Ishikawa (cell line): Measurements from ENCODE around the gene CASP2.

Experiments
- CEBPB ChIP-seq: IDR thresholded peaks from 2 replicates; pipeline ENCODE4 v1.6.1; 2012
- CREB1 ChIP-seq: IDR thresholded peaks from 2 replicates; pipeline ENCODE4 v1.6.1; 2012; ENCODE audit warnings: low read depth
- EGR1 ChIP-seq: IDR thresholded peaks from 2 replicates; pipeline ENCODE4 v1.6.1; 2012
- EP300 ChIP-seq: IDR thresholded peaks from 2 replicates; pipeline ENCODE4 v1.6.1; 2012; ENCODE audit warnings: borderline replicate concordance
- FOXM1 ChIP-seq: IDR thresholded peaks from 2 replicates; pipeline ENCODE4 v1.6.1; 2012; ENCODE audit warnings: low read depth, borderline replicate concordance
- MAX ChIP-seq: IDR thresholded peaks from 2 replicates; pipeline ENCODE4 v1.6.1; 2012
- NFIC ChIP-seq: IDR thresholded peaks from 2 replicates; pipeline ENCODE4 v1.6.1; 2012
- RAD21 ChIP-seq: IDR thresholded peaks from 2 replicates; pipeline ENCODE4 v1.6.1; 2012; ENCODE audit warnings: low read depth
- TAF1 ChIP-seq: IDR thresholded peaks from 2 replicates; pipeline ENCODE4 v1.6.1; 2012; ENCODE audit warnings: low read depth, mild to moderate bottlenecking
- TCF12 ChIP-seq: IDR thresholded peaks from 2 replicates; pipeline ENCODE4 v1.6.1; 2012; ENCODE audit warnings: low read depth
- TEAD4 ChIP-seq: IDR thresholded peaks from 2 replicates; pipeline ENCODE4 v1.6.1; 2012
- YY1 ChIP-seq: IDR thresholded peaks from 2 replicates; pipeline ENCODE4 v1.6.1; 2012; ENCODE audit warnings: low read depth
- ZBTB7A ChIP-seq: IDR thresholded peaks from 2 replicates; pipeline ENCODE4 v1.6.1; 2012; ENCODE audit warnings: low read depth
- TF ChIP-seq, protein P1 (sequence below): IDR thresholded peaks from 2 replicates; pipeline ENCODE4 v1.6.1; 2012; ENCODE audit warnings: low read depth, mild to moderate bottlenecking
- TF ChIP-seq, protein P2 (sequence below): IDR thresholded peaks from 2 replicates; pipeline ENCODE4 v1.6.1; 2012

Gene CASP2

DNA sequence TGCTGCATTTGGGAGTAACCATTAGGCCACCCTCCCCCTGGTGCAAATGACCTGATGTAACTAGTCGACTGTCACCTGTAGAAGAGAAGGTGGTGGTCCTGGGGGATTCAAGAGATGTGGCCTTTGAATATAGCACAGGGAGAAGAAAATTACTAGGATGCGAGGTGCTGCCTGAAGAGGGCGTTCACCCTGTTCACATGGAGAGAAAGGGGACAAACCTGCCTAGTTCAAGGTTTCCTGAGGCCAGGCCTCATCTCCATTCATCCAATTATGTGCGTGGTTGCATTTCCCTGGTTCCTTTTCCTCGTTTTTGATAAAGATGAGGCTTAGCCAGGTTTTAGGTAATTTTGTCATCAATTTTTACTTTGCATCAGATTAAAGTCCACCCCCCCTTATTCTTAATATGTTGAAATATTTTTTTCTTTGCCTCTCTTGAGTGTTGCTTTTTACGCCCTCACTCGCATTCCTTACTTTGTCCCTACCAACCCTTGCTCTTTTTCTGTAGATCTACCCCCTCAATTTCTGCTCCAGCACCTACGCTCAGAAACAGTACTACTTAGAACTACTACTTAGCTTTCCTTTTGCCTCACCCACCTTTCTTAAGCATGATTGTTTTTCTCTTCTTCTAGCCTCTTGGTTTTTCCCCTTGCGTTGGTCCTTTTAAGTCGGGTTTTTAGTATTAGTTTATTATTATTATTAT is 41.5 kb downstream of the CASP2 start:
- TF ChIP-seq TEAD4 = no peak
- TF ChIP-seq RAD21 = 0 out of 2 replicates have a peak, but pooled peaks have one; percentile 2

DNA sequence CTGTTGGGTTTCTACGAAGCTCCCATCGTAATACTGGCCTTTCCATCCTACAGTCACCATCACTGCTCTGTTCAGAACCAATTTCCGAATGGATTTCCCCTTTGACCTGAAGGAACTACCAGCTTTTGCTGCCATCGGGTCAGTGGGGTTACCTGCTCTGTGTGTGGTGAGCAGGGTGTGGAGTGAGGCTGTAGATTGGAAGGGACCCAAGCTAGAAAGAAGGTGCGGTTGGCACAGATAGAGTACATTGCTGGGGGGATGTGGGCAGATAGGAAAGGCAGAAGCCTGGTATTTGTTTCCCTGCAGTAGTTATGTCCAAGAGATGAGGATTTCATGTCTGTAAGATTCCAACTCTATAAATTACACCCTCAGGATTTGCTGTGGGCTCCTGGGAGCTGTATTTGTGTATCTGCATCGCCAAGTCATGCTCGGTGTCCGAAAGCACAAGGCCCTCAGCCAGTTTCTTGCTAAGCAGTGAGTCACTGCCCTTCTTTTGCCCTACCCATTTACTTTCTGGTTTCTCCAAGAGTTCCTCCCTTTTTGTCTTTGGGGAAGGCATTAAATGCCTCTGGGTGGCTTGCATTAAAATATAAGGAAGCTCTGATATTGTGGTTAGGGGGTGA is 43.1 kb downstream of the CASP2 start:
- TF ChIP-seq FOXM1 (no peak), TEAD4 (no peak), EGR1 (no peak), RAD21 (no peak), YY1 (no peak), MAX (no peak), CEBPB (no peak), NFIC (no peak), ZBTB7A (no peak), EP300 (no peak)
- TF ChIP-seq, protein P1, sequence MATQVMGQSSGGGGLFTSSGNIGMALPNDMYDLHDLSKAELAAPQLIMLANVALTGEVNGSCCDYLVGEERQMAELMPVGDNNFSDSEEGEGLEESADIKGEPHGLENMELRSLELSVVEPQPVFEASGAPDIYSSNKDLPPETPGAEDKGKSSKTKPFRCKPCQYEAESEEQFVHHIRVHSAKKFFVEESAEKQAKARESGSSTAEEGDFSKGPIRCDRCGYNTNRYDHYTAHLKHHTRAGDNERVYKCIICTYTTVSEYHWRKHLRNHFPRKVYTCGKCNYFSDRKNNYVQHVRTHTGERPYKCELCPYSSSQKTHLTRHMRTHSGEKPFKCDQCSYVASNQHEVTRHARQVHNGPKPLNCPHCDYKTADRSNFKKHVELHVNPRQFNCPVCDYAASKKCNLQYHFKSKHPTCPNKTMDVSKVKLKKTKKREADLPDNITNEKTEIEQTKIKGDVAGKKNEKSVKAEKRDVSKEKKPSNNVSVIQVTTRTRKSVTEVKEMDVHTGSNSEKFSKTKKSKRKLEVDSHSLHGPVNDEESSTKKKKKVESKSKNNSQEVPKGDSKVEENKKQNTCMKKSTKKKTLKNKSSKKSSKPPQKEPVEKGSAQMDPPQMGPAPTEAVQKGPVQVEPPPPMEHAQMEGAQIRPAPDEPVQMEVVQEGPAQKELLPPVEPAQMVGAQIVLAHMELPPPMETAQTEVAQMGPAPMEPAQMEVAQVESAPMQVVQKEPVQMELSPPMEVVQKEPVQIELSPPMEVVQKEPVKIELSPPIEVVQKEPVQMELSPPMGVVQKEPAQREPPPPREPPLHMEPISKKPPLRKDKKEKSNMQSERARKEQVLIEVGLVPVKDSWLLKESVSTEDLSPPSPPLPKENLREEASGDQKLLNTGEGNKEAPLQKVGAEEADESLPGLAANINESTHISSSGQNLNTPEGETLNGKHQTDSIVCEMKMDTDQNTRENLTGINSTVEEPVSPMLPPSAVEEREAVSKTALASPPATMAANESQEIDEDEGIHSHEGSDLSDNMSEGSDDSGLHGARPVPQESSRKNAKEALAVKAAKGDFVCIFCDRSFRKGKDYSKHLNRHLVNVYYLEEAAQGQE = no peak

- TF ChIP-seq ZBTB7A (no peak), TCF12 (no peak), CEBPB (no peak)
Measured at GRCh38 chr7:143334244-143334643, 46.1 kb downstream of the CASP2 start.

GRCh38 chr7:143337216-143337615 is 49.1 kb downstream of the CASP2 start:
- TF ChIP-seq YY1 = no peak
- no peak for TF ChIP-seq EP300
- TF ChIP-seq, protein P2, sequence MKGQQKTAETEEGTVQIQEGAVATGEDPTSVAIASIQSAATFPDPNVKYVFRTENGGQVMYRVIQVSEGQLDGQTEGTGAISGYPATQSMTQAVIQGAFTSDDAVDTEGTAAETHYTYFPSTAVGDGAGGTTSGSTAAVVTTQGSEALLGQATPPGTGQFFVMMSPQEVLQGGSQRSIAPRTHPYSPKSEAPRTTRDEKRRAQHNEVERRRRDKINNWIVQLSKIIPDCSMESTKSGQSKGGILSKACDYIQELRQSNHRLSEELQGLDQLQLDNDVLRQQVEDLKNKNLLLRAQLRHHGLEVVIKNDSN = no peak

DNA sequence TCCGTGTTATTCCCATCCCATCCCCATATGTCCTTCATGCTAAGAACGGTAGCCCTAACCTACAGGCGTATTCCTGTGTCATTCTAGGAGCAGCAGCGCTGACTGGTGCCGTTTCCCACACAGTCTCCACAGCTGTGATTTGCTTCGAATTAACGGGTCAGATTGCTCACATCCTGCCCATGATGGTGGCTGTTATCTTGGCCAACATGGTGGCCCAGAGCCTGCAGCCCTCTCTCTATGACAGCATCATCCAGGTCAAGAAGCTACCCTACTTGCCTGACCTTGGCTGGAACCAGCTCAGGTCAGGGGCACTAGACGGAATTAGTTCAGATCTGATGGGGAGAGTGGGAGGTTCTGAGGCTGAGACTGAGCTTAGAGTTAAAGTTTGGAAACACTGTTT is 53.7 kb downstream of the CASP2 start:
- no peak for TF ChIP-seq RAD21
- no peak for TF ChIP-seq ZBTB7A
- no peak for TF ChIP-seq EGR1
- no peak for TF ChIP-seq YY1
- no peak for TF ChIP-seq CEBPB
- TF ChIP-seq NFIC = no peak
- TF ChIP-seq, protein P1 = no peak
- no peak for TF ChIP-seq EP300
- TF ChIP-seq FOXM1 = no peak
- TF ChIP-seq MAX = no peak
- no peak for TF ChIP-seq CREB1
- no peak for TF ChIP-seq TEAD4
- TF ChIP-seq TCF12 = no peak
- TF ChIP-seq TAF1 = no peak
- TF ChIP-seq, protein P2 = no peak

- TF ChIP-seq MAX (no peak), RAD21 (no peak), CEBPB (no peak), EP300 (no peak), FOXM1 (no peak)
Measured at GRCh38 chr7:143343596-143343995, 55.4 kb downstream of the CASP2 start.
